Measurements from ENCODE around the gene SSBP3. TPM values are rescaled to one million over a fixed set of nuclear protein-coding genes. Genes with fewer than 3 reads are reported as not detected.

Gene SSBP3
- total RNA-seq, 3 donors from 2014 or later, result 21.3 to 28.0 (median 25.6) TPM

DNA sequence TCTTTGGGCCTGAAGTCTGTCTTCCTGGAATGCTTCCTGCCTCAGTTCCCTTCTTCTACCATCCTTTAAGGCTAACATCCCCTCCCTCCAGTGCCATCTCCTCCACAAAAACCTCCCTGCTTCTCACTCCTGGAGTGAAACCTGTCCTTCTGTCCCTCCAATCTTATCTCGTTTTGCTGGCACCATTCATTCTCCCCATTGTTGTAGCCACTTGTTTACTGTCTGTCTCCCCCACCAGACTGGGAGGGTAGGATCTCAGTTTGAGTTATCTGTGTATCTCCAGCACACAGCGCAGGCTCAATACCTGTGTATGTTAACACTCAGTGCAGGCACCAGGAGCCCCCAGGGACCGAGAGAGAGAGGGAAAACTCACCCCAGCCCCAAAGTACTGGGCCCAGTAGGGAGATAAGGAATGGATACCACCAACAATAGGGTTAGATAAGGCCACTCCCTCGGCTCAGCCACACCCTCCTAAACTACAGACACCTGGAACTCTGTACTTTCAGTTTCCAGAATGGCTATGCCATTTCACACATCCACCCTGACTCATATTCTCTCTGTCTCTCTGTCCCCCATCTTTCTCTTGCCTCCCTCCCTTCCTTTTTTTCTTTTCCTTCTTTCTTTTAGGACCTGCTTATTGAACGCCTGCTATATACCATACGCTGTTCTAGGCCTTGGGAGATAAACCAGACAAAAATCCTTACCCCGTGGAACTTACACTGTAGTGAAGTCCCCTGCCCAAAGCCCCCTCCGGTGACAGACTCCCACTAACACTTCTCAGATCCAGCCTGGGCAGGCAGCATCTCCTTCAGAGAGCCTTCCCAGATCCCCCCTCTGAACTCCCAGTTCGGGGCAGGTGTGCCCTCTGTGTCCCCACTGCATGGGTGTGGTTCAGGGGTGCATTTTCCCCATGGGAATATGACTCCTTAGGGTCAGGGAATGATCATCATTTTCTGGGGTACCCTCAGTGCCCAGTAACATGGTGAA, 3.3 kb upstream of the SSBP3 start:
- Histone ChIP-seq H3K27ac (peak overlapping the region; percentile 87 to 89), H3K9me3 (no peaks in the 10 kb centered on the region), H3K4me3 (no peak overlapping the region), H3K27me3 (no peaks in the 10 kb centered on the region), H3K36me3 (no peaks in the 10 kb centered on the region), H3K4me1 (peaks cover 12 to 17% of the 10 kb centered on the region in 2 donors)
- DNase-seq (ENCODE audit: low spot score in 2 of 2), result no peak
- TF ChIP-seq POLR2AphosphoS5 (IDR thresholded peaks at IDR 0.05) (no peak), POLR2A (IDR thresholded peaks at IDR 0.05) (no peak)
- TF ChIP-seq, protein P1, sequence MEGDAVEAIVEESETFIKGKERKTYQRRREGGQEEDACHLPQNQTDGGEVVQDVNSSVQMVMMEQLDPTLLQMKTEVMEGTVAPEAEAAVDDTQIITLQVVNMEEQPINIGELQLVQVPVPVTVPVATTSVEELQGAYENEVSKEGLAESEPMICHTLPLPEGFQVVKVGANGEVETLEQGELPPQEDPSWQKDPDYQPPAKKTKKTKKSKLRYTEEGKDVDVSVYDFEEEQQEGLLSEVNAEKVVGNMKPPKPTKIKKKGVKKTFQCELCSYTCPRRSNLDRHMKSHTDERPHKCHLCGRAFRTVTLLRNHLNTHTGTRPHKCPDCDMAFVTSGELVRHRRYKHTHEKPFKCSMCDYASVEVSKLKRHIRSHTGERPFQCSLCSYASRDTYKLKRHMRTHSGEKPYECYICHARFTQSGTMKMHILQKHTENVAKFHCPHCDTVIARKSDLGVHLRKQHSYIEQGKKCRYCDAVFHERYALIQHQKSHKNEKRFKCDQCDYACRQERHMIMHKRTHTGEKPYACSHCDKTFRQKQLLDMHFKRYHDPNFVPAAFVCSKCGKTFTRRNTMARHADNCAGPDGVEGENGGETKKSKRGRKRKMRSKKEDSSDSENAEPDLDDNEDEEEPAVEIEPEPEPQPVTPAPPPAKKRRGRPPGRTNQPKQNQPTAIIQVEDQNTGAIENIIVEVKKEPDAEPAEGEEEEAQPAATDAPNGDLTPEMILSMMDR (IDR thresholded peaks at IDR 0.05), result no peak
- intact Hi-C loops (cut with DNase I; ENCODE audit: low total_unique reads), result loop anchor here (10.0 kb wide), 2 partner anchors 145 to 395 kb away; partner anchors contain the start of gene TTC22

DNA sequence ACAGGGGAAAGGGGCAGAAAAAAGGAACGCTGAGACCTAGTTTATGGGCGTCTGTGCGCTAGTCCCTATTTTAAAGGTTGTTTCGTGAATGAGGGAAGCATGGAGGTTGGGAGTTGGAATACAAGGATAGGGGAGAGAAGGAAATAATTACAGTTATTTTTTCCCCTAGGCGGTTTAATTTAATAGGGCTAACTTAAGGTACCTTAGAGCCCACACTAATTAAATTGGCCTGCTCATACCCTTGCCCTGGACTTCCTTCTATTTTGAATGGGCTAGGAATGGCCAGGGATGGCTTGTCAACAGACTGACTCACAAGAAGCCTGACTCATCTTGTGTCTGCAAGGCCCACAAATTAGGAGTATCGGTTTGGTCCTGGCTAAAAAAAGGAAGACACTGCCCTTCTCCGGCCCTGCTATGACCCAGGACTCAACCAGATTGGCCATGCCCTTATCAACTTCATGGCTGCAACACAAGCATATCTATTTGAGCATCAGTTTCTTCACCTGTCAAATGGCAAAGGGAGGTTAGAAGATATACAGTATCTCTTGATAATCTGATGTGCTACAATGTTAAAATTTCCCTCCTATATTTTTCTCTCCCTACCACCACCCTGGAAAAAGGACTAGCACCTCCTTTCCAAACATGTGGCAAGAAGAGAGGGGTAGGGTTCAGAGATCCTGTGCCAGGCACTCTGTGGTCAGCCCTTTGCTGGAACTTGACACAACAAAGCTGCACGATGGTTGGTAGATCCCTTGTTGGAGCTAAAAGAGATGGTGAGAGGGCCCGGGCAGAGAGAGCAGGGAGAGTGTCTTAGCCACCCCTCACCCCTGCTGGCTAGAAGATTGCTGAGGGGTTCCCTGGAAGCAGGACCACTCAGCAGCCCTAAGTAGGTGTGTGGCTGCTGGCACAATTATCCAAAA, 2.2 kb upstream of the SSBP3 start:
- no peak for TF ChIP-seq POLR2A (IDR thresholded peaks at IDR 0.05)
- TF ChIP-seq, protein P1 (IDR thresholded peaks at IDR 0.05), result no peak
- no peak for TF ChIP-seq POLR2AphosphoS5 (IDR thresholded peaks at IDR 0.05)
- H3K36me3 ChIP-seq, result no peaks in the 10 kb centered on the region
- no peaks in the 10 kb centered on the region for H3K9me3 ChIP-seq
- H3K27me3 ChIP-seq, result no peaks in the 10 kb centered on the region
- H3K4me1 ChIP-seq, result peaks cover 12 to 19% of the 10 kb centered on the region in 2 donors
- H3K27ac ChIP-seq, result peak overlapping the region; percentile 87 to 89
- H3K4me3 ChIP-seq, result peak overlapping the region in 1 of 3 donors; percentile 99
- intact Hi-C loops (cut with DNase I; ENCODE audit: low total_unique reads), result loop anchor here (10.0 kb wide), 2 partner anchors 144 to 396 kb away; partner anchors contain the start of gene TTC22
- DNase-seq (ENCODE audit: low spot score in 2 of 2), result peak in 1 of 2 donors; percentile 59

DNA sequence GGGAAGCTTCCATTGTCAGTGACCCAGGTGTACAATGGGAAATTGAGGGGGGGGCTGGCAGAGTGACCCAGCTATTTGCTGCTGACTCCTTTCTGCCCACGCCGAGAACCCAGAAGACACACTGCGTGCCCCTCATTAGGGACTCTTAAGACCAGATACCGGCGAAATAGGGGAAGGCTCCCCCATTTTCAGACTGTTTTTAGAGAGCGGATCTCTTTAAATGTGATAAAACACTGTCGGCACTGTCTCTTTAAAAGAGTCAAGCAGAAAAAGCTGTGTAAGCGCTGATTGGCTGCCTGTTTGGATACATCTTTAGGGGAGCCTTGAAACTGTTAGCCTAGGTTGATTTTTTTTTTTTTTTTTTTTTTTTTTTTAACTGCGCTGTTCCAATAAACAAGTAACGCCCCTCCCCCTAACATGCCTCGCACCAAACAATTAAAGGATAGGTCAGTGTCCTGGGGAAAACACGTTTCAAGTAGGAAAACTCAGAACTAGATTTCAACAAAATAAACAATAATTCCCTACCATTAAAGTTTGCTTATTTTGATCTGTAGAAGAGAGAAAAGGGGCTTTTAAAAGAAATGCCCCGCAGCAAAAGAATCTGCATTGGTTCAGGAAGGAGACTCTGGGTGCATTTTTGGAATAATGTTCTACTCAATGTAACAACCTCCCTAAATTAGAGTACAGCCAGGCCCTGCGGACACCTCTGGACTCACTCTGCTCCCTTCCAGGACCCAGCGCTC, 1.4 kb upstream of the SSBP3 start:
- DNase-seq (ENCODE audit: low spot score in 2 of 2), result peak; percentile 58 to 85
- intact Hi-C loops (cut with DNase I; ENCODE audit: low total_unique reads), result loop anchor here (2.0 to 10.0 kb wide), 3 partner anchors 81 to 397 kb away; partner anchors contain the start of gene TTC22
- peak in 2 of 3 donors; percentile 29 to 66 for TF ChIP-seq POLR2AphosphoS5 (IDR thresholded peaks at IDR 0.05)
- TF ChIP-seq, protein P1 (IDR thresholded peaks at IDR 0.05), result no peak
- no peak for TF ChIP-seq POLR2A (IDR thresholded peaks at IDR 0.05)
- H3K27ac ChIP-seq, result peak overlapping the region; percentile 89 to 98
- H3K4me1 ChIP-seq, result peaks cover 12 to 23% of the 10 kb centered on the region in 2 donors
- no peaks in the 10 kb centered on the region for H3K27me3 ChIP-seq
- no peaks in the 10 kb centered on the region for H3K36me3 ChIP-seq
- no peaks in the 10 kb centered on the region for H3K9me3 ChIP-seq
- H3K4me3 ChIP-seq, result peak overlapping the region; percentile 94 to 99 (median 96)

DNA sequence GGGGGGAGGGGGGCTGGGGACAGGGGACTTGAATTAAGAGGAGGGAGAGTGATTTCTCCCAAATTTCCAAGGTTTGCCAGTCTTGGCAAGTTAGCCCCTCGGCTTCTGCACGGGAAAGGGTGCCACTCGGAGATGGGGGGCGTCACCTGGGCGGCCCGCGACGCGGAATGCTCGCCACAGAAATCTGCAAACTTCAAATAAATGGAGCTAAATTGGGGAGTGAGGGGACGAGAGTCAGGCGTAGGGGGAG, 885 bp upstream of the SSBP3 start:
- H3K4me1 ChIP-seq, result peaks cover 12 to 23% of the 10 kb centered on the region in 2 donors
- no peaks in the 10 kb centered on the region for H3K27me3 ChIP-seq
- no peaks in the 10 kb centered on the region for H3K9me3 ChIP-seq
- H3K4me3 ChIP-seq, result peak overlapping the region; percentile 94 to 99 (median 96)
- H3K27ac ChIP-seq, result peak overlapping the region; percentile 89 to 98
- TF ChIP-seq POLR2AphosphoS5 (IDR thresholded peaks at IDR 0.05), result no peak
- TF ChIP-seq, protein P1 (IDR thresholded peaks at IDR 0.05), result no peak
- no peak for TF ChIP-seq POLR2A (IDR thresholded peaks at IDR 0.05)
- no peaks in the 10 kb centered on the region for H3K36me3 ChIP-seq
- DNase-seq (ENCODE audit: low spot score in 2 of 2), result no peak
- intact Hi-C loops (cut with DNase I; ENCODE audit: low total_unique reads), result loop anchor here (2.0 to 10.0 kb wide), 3 partner anchors 82 to 398 kb away; partner anchors contain the start of gene TTC22

All from breast epithelium (tissue), 4 donors.